IMR-90 (cell line): ENCODE results near the gene ALK. TPM values are rescaled to one million over a fixed set of nuclear protein-coding genes. Genes with fewer than 3 reads are reported as not detected.

ENCODE experiments used
- ATAC-seq: fragments of 200-7000 bp; cut with Tn5 transposase; 2 replicates; pipeline ENCODE4 v1.9.1; 2020; ENCODE audit warnings: low read depth, mild to moderate bottlenecking, moderate library complexity
- BruUV-seq: library from RNA; stranded (reverse); fragments of 400-500 nt; replicated peaks from 2 replicates; lab custom pipeline; 2021; lab: Mats Ljungman, UMichigan
- CTCF ChIA-PET: fragments of 300-600 bp; formaldehyde crosslinking; extraction: SDS; loops from one replicate; lab custom pipeline; 2021; ENCODE audit warnings: antibody characterized with exemption; lab: Yijun Ruan, JAX
- POLR2A ChIA-PET: fragments of 300-600 bp; sonication (Branson Sonifier 250); formaldehyde crosslinking; loops from one replicate; lab custom pipeline; 2022; ENCODE audit warnings: antibody characterized with exemption; ENCODE audit not compliant: unreplicated experiment; lab: Charles Lee
- DNase-seq: peaks from one replicate; pipeline ENCODE4 v3.0.0; 2013
- H2AFZ ChIP-seq: replicated peaks from 2 replicates; pipeline ENCODE3; 2013; ENCODE audit warnings: low read length, mild to moderate bottlenecking; ENCODE audit not compliant: poor library complexity
- H2AK5ac ChIP-seq: 2 replicates; pipeline ENCODE4 v1.6.1; 2013; ENCODE audit warnings: low read depth, low read length, inconsistent platforms
- H2AK9ac ChIP-seq: replicated peaks from 2 replicates; pipeline ENCODE3; 2013; ENCODE audit warnings: mild to moderate bottlenecking, low read depth, low read length, moderate library complexity; ENCODE audit not compliant: poor library complexity
- H2BK120ac ChIP-seq: 2 replicates; pipeline ENCODE4 v1.6.1; 2013; ENCODE audit warnings: low read depth, low read length, inconsistent platforms
- H2BK15ac ChIP-seq: 3 replicates; pipeline ENCODE4 v1.6.1; 2013; ENCODE audit warnings: low read depth, low read length, inconsistent platforms
- H2BK20ac ChIP-seq: 2 replicates; pipeline ENCODE4 v1.6.1; 2013; ENCODE audit warnings: low read depth, mild to moderate bottlenecking, inconsistent platforms, low read length, moderate library complexity
- H2BK5ac ChIP-seq: 2 replicates; pipeline ENCODE4 v1.6.1; 2013; ENCODE audit warnings: mild to moderate bottlenecking, low read depth, low read length, inconsistent platforms; ENCODE audit not compliant: poor library complexity, severe bottlenecking
- H3K14ac ChIP-seq: replicated peaks from 2 replicates; pipeline ENCODE4 v1.6.1; 2013; ENCODE audit warnings: low read depth, low read length, inconsistent platforms
- H3K18ac ChIP-seq: 2 replicates; pipeline ENCODE4 v1.6.1; 2013; ENCODE audit warnings: low read depth, low read length, control low read depth
- H3K23ac ChIP-seq: 2 replicates; pipeline ENCODE4 v1.6.1; 2013; ENCODE audit warnings: low read depth, low read length, inconsistent platforms
- H3K27ac ChIP-seq: 2 replicates; pipeline ENCODE4 v1.5.1; 2013; ENCODE audit warnings: mild to moderate bottlenecking, control low read depth, low read length; ENCODE audit not compliant: insufficient read depth
- H3K27me3 ChIP-seq: 2 replicates; pipeline ENCODE4 v1.6.1; 2013; ENCODE audit warnings: low read length; ENCODE audit not compliant: control insufficient read depth, insufficient read depth
- H3K36me3 ChIP-seq: 2 replicates; pipeline ENCODE4 v1.6.1; 2013; ENCODE audit warnings: low read length, mixed read lengths; ENCODE audit not compliant: control insufficient read depth, insufficient read depth
- H3K4ac ChIP-seq: 2 replicates; pipeline ENCODE4 v1.6.1; 2013; ENCODE audit warnings: low read depth, low read length, inconsistent platforms
- H3K4me1 ChIP-seq: 2 replicates; pipeline ENCODE4 v1.6.1; 2013; ENCODE audit warnings: low read length, mixed read lengths; ENCODE audit not compliant: control insufficient read depth, insufficient read depth
- H3K4me2 ChIP-seq: 2 replicates; pipeline ENCODE4 v1.6.1; 2013; ENCODE audit warnings: low read depth, mild to moderate bottlenecking, control low read depth, low read length, moderate library complexity
- H3K4me3 ChIP-seq: 2 replicates; pipeline ENCODE4 v1.5.1; 2013; ENCODE audit warnings: low read depth, mild to moderate bottlenecking, control low read depth, low read length, moderate library complexity; ENCODE audit not compliant: insufficient read depth
- H3K56ac ChIP-seq: 2 replicates; pipeline ENCODE4 v1.6.1; 2013; ENCODE audit warnings: low read length, inconsistent platforms; ENCODE audit not compliant: insufficient read depth; ENCODE audit errors: extremely low read depth
- H3K79me1 ChIP-seq, 2 experiments: 2 replicates each; pipeline ENCODE4 v1.6.1; 2013; ENCODE audit warnings: low read length in 2 of 2, inconsistent platforms in 1 of 2, low read depth in 1 of 2
- H3K9ac ChIP-seq: 2 replicates; pipeline ENCODE4 v1.6.1; 2013; ENCODE audit warnings: low read depth, low read length, control low read depth
- H3K9me1 ChIP-seq: 2 replicates; pipeline ENCODE4 v1.6.1; 2013; ENCODE audit warnings: low read length, inconsistent platforms; ENCODE audit not compliant: insufficient read depth
- H3K9me3 ChIP-seq: 2 replicates; pipeline ENCODE4 v1.6.1; 2013; ENCODE audit warnings: low read length; ENCODE audit not compliant: control insufficient read depth, insufficient read depth
- H4K20me1 ChIP-seq: 2 replicates; pipeline ENCODE4 v1.6.1; 2013; ENCODE audit warnings: low read length, inconsistent platforms; ENCODE audit not compliant: insufficient read depth
- H4K5ac ChIP-seq: 2 replicates; pipeline ENCODE4 v1.6.1; 2013; ENCODE audit warnings: mild to moderate bottlenecking, low read depth, low read length, control low read depth
- H4K8ac ChIP-seq, 2 experiments: 2 replicates each; pipeline ENCODE4 v1.6.1; 2013; ENCODE audit warnings: low read depth in 2 of 2, low read length in 2 of 2, control low read depth in 1 of 2, inconsistent platforms in 1 of 2
- H4K91ac ChIP-seq: 2 replicates; pipeline ENCODE4 v1.6.1; 2013; ENCODE audit warnings: low read depth, low read length, inconsistent platforms; ENCODE audit not compliant: insufficient read depth
- CTCF ChIP-seq: conservative IDR thresholded peaks from 2 replicates; pipeline ENCODE4 v1.5.1; 2012; ENCODE audit warnings: mild to moderate bottlenecking, low read depth, low read length, improper control_type of control experiment
- FOS ChIP-seq: fragments of 150-350 bp; IDR thresholded peaks from 2 replicates; pipeline ENCODE4 v1.6.1; 2016; ENCODE audit warnings: low read depth, low read length
- MAZ ChIP-seq: IDR thresholded peaks from 2 replicates; pipeline ENCODE4 v1.6.1; 2012; ENCODE audit warnings: low read depth, mild to moderate bottlenecking, low read length, improper control_type of control experiment, moderate library complexity, borderline replicate concordance
- MXI1 ChIP-seq: IDR thresholded peaks from 2 replicates; pipeline ENCODE4 v1.6.1; 2012; ENCODE audit warnings: low read depth, mild to moderate bottlenecking, low read length, moderate library complexity, borderline replicate concordance
- RAD21 ChIP-seq: IDR thresholded peaks from 2 replicates; pipeline ENCODE4 v1.6.1; 2012; ENCODE audit warnings: low read length, improper control_type of control experiment
- SMC3 ChIP-seq: fragments of 150-350 bp; IDR thresholded peaks from 2 replicates; pipeline ENCODE4 v1.6.1; 2016; ENCODE audit warnings: low read depth, mild to moderate bottlenecking, antibody characterized with exemption, low read length, moderate library complexity
- WGBS, 2 experiments: methylation state at CpG; one replicate each; pipeline versions ENCODE4 v1.1.5 to v1.1.7; 2013; ENCODE audit warnings: missing lambda C conversion rate in 2 of 2; ENCODE audit not compliant: insufficient read length in 1 of 2; ENCODE audit errors: extremely low coverage in 2 of 2; 5-methylcytosine and 5-hydroxymethylcytosine counted together
- dilution Hi-C: fragments of 300-500 bp; cut with HindIII; formaldehyde crosslinking; loops from one replicate; pipeline ENCODE4 v1.14.3; 2018; ENCODE audit warnings: low sequenced_read_pairs; ENCODE audit not compliant: unreplicated experiment
- in situ Hi-C: fragments of 300-500 bp; cut with MboI; formaldehyde crosslinking; loops from 3 replicates; pipeline ENCODE4 v1.14.3; 2019; ENCODE audit warnings: low sequenced_read_pairs, inconsistent platforms, mixed read lengths
- intact Hi-C: fragments of 100-400 bp; cut with micrococcal nuclease; formaldehyde crosslinking; loops from 2 replicates; pipeline ENCODE4 v1.10.0; 2022
- polyA plus RNA-seq, 3 experiments: library from polyadenylated mRNA; depleted of rRNA; stranded (reverse); fragments of >200 nt; gene quantifications; 2 replicates each; pipeline ENCODE4 v1.2.3, GENCODE V29; 2012; ENCODE audit warnings: low replicate concordance in 1 of 3
- total RNA-seq: library from RNA; depleted of rRNA; stranded (reverse); fragments of >200 nt; gene quantifications from 2 replicates; pipeline ENCODE4 v1.2.3, GENCODE V29; 2012

Gene ALK
- total and polyA plus RNA-seq, 2 of the 4 experiments (the other 2 are of a cell fraction), result not detected

DNA sequence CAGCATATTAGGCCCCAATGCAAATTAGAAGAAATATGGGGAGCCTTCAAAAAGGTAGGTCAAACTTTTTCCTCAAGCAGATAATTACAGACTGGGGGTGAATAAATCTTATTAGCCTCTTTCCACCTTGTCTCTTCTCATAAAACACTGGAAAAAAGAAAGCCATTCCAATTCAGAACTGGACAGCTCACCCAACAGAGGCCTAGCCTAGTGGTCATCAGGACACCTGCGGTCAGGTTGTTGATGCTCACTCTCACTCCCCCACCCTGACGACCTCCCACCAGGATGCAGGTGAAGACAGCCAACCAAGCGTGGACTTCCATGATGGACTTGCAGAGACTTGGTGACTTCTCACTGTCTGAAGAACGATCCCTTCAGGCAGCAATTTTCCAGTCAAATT lies 207.1 kb downstream of the ALK start:
- Histone ChIP-seq H2AK9ac (no peak overlapping the region), H2BK15ac (no peak overlapping the region), H3K27me3 (peaks cover 14% of the 10 kb centered on the region; the same call in 1 of the 2 replicates), H3K14ac (no peak overlapping the region), H3K9me3 (no peaks in the 10 kb centered on the region), H3K23ac (no peak overlapping the region), H2AK5ac (no peak overlapping the region), H3K4ac (no peak overlapping the region), H3K18ac (no peak overlapping the region), H3K4me2 (no peak overlapping the region), H2BK5ac (no peak overlapping the region), H4K20me1 (no peaks in the 10 kb centered on the region), H2AFZ (no peak overlapping the region), H4K5ac (no peak overlapping the region), H2BK120ac (no peak overlapping the region), H3K79me1 (no peaks in the 10 kb centered on the region), H3K4me3 (no peak overlapping the region), H3K9me1 (no peaks in the 10 kb centered on the region), H2BK20ac (no peak overlapping the region), H4K91ac (no peak overlapping the region), H3K27ac (no peak overlapping the region), H4K8ac (no peak overlapping the region), H3K9ac (no peak overlapping the region), H3K36me3 (no peaks in the 10 kb centered on the region), H3K56ac (no peak overlapping the region), H3K4me1 (no peaks in the 10 kb centered on the region)
- DNase-seq (no peak), ATAC-seq (no peak)
- intact Hi-C loops, result no loop called here
- ChIA-PET POLR2A (no interaction called here), CTCF (interaction anchor here (0.5 kb wide), 1 partner anchor 334 kb away, joined by 3 read pairs; no protein-coding TSS in a partner anchor)
- WGBS, 2 experiments, result 80% methylated on average over 1 of the region's 4 CpGs; no CpG with 5 or more reads in 1 of the 2 experiments
- in situ Hi-C loops, result no loop called here
- dilution Hi-C loops, result no loop called here
- BruUV-seq, result no TSS peak
- no peak for TF ChIP-seq SMC3
- no peak for TF ChIP-seq FOS
- no peak for TF ChIP-seq CTCF
- TF ChIP-seq RAD21, result no peak
- TF ChIP-seq MXI1, result no peak
- no peak for TF ChIP-seq MAZ
